HG03460 (cell line): ENCODE data around the gene CAB39.
"Not testable (repeated sequence)": the region's sequence is repeated elsewhere in the genome, so short reads cannot be mapped to it uniquely, and the experiment has no call there.

Experiments
- ATAC-seq: cut with Tn5 transposase; IDR thresholded peaks from one replicate; pipeline ENCODE4 v1.9.1; 2021; ENCODE audit not compliant: unreplicated experiment

Gene CAB39

DNA sequence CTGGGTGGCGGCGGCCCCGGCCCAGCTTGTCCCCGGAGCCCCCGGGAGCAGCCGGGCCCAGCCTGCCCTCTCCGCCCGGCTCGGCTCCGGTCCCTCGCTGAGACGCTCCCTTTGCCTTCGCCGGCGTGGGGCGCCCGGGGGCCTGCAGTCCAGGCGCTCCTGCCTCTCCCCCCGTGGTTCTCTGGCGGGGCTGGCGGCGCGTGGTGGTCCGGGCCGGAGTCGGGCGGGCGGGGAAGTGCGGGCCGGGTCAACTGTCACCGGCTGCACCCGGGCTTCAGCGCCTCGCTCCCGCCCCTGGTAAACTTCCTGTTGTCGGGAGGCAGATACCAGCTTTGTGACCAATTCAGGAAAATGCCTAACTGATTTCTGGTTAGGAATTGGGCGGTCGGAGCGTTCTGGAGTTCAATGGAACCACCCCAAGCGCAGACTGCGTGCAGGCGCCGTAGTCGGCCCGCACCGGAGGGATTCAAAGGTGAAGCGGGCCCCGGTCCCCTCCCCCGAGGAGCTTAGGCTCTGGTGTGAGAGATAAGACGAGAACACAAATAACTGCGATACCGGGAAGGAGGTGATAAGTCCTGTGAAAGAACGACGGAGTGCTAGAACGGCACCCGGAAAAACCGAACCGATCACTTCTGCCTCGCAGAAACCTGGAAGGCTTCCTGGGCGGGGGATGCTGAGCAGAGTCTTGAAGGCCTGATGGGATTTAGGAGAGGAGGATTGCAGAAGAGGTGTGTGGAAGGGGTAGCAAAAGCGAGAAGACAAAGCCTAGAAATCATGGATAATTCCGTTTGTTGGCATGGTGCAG lies 891 bp downstream of the CAB39 start:
- peak; percentile 25 for ATAC-seq

DNA sequence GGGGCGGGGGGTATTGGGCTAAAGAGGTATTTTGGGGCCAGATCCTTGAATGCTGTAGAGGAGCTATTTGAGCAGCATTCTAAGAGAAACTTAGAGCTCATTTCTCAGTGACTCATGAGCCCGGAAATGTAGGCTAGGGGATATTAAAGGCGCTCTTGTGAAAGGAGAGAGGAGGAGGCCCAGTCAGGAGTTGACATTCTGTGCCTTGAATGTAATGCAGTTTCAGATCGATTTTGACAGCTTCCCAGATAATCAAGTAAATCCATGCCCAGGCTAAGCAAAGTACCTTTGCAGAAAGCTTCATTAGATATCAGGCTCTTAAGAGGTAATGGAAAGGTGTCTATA lies 1.5 kb downstream of the CAB39 start:
- peak; percentile 22 for ATAC-seq

DNA sequence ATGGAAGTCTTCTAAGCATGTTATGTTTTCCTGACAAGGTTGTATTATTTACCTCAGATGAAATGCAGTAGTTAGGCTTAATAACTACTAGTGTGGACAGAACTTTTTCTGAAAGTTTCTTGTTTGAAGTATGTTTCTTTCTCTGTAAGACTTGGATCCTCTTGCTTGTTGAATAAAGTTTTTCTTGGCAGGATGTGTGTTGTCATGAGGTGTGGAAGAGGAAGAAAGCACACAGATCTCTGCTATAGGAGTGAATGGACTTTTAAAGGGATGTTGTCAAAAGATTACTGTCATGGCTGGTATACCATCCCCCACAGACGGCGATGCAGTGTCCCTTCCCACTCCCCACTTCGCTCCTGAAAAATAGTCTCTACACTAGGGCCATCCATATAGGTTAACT lies 2.6 kb downstream of the CAB39 start:
- no peak for ATAC-seq

DNA sequence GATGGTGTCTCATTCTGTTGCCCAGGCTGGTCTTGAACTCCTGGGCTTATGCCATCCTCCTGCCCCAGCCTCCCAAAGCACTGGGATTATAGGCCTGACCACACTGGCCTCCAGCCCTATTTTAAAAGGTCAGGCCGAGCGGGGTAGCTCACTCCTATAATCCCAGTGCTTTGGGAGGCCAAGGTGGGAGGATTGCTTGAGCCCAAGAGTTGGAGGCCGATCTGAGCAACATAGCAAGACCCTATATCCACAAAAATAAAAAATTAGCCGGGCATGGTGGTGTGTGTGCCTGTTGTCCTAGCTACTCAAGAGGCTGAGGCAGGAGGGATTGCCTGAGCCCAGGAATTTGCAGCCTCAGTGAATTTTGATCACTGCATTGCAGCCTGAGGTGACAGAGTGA lies 3.9 kb downstream of the CAB39 start:
- no peak for ATAC-seq

GRCh38 chr2:230717600-230717999 lies 5.0 kb downstream of the CAB39 start:
- no peak for ATAC-seq

DNA sequence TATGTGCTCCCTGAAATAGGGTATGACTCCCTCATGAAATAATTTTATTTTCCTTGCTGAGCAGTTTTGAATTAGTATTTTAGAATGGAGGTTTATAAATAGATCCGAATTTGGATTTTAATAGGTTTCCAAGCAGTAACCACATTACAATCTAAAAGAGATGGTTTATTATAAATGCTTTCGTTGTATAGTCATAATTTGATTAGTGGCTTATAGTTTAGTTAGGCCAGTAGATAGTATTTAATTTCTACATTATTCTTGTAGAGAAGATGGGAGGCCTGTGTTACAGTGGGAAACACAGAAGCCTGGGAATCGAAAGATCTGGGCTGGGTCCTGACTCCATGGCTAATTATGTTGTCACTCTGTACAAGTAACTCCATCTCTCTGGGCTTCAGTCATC lies 6.7 kb downstream of the CAB39 start:
- no peak for ATAC-seq

GRCh38 chr2:230721712-230722111 lies 9.1 kb downstream of the CAB39 start:
- ATAC-seq = peak; percentile 80

DNA sequence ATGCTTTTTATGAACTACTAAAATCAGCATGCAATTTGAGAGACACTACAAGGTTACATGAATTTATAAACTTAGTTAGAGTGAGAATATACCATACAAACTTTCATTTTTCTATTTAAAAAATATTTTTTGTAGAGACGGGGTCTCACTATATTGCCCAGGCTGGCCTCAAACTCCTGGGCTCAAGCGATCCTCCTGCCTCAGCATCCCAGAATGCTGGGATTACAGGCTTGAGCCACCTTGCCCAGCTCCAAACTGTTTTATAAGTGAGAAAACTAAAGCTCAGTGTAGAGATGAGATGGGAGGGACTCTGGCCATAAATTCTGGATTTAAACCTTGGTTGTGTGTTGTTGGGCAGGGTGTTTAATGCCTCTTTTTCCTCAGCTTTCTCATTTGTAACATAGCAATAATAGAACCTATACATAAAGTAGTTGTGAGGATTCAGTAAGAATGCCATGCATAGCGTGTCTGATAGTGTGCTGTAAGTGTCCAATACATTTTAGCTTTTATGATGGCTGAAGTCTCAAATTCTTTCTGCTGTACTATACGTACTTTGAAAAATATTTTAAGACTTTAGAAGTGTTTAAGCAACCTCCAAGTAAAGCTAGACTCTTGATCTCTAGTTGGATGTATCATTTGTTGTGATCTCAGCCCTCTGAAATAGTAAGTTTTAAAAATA lies 9.7 kb downstream of the CAB39 start:
- no peak for ATAC-seq

DNA sequence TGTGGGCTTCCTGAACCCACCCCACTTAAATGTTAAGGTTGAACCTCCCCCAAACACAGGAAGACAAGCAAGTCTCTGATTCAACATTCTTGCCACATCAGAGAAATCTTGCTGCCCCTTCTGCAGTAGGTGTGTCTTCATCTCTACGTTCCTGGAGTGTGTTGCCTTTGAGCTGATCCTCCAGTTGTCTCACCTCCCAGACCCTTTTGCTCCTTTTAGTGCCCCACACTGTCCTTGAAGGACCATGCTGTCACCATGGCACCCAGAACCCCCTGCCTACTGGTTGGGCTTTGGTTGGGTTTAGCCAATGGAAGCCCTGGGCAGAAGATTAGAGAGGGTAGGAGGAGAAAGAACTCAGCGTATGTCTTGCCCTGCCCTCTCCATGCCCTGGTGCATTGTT lies 10.7 kb downstream of the CAB39 start:
- ATAC-seq = no peak

GRCh38 chr2:230724957-230725356 lies 12.3 kb downstream of the CAB39 start:
- ATAC-seq = not testable (repeated sequence)

DNA sequence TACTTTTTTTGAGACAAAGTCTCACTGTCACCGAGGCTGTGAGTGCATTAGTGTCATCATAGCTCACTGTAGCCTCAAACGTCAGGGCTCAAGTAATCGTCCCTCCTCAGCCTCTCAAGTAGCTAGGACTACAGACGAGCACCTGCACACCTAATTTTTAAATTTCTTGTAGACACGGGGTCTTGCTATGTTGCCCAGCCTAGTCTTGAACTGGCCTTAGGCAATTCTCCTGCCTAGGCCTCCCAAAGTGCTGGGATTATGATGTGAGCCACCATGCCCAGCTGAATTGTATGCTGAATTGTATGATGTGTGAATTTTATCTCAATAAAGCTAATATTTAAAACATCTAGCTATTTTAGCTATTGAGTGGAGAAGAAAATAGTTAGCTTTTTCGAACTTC lies 18.9 kb downstream of the CAB39 start:
- no peak for ATAC-seq

DNA sequence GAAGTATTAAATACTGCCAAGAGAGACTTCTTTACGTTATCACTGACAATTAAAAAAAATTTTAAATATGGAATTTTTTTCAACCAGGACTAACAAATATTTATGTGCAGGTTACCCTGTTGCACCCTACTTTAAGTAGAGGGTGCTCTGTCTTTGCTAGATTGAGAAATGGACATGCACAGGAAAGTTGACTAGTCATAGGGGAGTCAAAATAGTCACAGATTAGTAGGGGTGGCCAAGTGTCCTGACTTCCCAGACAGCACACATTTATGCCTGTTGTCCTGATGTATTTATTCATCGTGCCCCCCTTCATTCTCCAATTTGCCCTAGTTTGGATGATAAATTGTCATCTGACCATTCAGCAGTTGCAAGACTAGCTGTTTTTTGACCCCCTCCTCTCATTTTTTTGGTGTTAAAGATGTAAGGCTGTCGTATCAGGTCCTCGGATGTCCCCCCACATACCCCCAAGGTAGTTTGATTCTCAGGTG lies 20.3 kb downstream of the CAB39 start:
- no peak for ATAC-seq

- ATAC-seq = no peak
These were observed 21.9 kb downstream of the CAB39 start for GRCh38 chr2:230734247-230735175.

DNA sequence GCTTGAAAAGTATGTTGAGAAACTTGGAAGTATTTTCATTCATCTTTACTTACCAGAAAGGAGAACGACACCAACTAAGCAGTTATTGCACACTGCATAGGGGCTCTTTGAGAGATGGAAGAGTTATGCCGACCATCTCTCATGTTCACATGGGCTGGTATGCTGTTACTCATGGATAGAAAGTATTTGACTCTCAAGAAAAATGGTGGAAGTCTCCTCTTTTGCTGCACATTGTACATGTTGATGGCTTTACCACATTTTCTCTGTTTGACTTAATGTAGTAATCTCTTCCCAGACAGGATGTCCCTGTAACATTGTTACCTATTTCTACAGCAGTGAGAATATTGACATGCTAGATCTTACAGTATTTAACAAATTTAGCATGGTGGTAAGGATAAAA lies 23.2 kb downstream of the CAB39 start:
- ATAC-seq = no peak

- no peak for ATAC-seq
These were observed 24.7 kb downstream of the CAB39 start for GRCh38 chr2:230737300-230737699.

GRCh38 chr2:230737791-230738226 lies 25.2 kb downstream of the CAB39 start:
- no peak for ATAC-seq

DNA sequence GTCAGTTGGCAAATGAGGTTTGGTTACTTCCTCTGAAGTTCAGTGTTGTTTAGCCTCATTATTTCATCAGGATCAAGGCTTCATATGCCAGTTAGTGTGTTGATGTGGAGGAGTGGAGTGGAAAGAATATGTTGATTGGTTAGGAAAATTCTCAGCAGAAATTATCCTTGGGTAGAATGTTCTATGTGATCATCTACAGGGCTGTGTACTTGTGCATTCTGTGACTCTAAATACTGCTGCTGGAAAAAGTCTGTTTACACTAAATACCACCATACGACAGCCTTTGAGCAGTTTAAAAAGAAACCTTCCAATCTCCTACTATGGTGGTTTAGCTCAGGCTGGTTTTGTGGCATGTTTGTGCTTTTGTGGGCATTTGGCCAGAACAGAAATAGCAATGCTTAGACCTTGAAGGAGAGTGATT lies 25.8 kb downstream of the CAB39 start:
- no peak for ATAC-seq

DNA sequence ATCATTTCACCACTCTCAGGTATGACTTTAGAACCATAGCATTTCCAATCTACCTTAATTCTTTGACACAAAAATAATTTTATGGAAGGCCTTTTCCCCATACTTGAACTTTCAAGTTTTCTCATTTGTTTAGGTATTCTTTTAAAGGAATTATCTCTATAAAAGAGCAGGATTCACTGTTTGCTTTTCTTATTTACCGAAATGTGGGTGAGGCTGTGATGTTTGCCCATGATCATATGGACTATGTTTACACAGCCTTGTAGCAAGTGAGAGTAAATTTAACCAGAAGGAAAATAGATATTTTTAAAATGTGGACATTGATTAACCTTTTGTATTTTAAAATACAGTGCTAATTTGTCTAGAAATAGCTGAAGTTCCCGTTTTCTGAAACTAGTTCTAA lies 26.3 kb downstream of the CAB39 start:
- no peak for ATAC-seq

DNA sequence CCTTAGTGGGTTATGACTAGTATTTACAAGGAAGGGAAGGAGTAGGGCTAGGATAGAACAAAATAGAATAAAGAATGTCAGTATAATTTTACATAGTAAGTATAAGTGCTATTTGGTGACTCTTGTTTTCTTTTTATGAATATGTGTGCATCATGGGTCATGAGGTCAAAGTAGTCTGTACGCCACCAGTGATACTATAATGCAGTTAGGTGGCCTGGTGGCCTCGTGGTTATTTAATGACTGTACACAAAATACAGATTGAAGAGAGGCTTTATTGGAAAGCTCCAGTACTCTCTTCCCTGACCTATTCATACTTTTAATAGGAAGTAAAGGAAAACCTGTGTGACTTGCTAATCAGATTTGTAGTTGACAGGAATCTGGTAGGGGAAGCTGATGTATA lies 27.3 kb downstream of the CAB39 start:
- no peak for ATAC-seq

DNA sequence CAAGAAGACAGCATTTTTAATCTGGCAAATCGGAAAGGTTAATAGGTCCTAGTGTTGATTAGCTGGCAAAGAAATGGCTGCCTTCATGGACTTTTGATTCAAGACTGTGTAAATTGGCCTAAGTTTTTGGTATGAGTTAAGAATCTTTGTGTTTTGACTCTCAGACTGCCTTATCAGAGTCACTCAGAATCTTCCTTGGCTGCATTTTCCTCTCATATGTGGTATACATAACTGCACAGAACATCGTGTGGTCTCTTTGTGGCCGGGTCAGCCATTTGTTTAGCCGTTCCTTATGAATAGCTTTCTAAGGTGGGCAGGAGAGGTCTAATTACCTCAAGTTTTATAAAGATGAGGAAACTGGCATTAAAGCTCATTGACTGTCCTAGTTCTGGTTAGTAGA lies 30.1 kb downstream of the CAB39 start:
- no peak for ATAC-seq

- no peak for ATAC-seq
These were observed 33.6 kb downstream of the CAB39 start for GRCh38 chr2:230746213-230746612.
